Esophagus muscularis mucosa (tissue), 4 donors: Measurements from ENCODE around the gene ELMO3. TPM values are rescaled to one million over a fixed set of nuclear protein-coding genes. Genes with fewer than 3 reads are reported as not detected.

ENCODE experiments used
- DNase-seq: peaks from one replicate; pipeline ENCODE4 v3.0.0-alpha.2; 2017; ENCODE audit errors: extremely low spot score
- H3K27ac ChIP-seq, 4 donors: fragments of 200-600 bp; sonication (generic); replicated peaks in 1 of 4; 1 replicate in 3 of 4; 2 replicates in 1 of 4; pipeline ENCODE4 v1.5.1; 2016 to 2019; ENCODE audit warnings: mild to moderate bottlenecking in 1 of 4
- H3K27me3 ChIP-seq, 4 donors: fragments of 200-600 bp; sonication (generic); one replicate each; pipeline versions ENCODE4 v1.5.1 to v1.6.0; 2016 to 2019
- H3K36me3 ChIP-seq, 4 donors: fragments of 200-600 bp; sonication (generic); one replicate each; pipeline ENCODE4 v1.5.1; 2016 to 2019
- H3K4me1 ChIP-seq, 4 donors: fragments of 200-600 bp; sonication (generic); one replicate each; pipeline ENCODE4 v1.5.1; 2016 to 2019
- H3K4me3 ChIP-seq, 4 donors: fragments of 200-600 bp; sonication (generic); 1 replicate in 2 of 4; 2 replicates in 2 of 4; pipeline ENCODE4 v1.5.1; 2016 to 2019; ENCODE audit warnings: mild to moderate bottlenecking in 4 of 4, moderate library complexity in 1 of 4
- H3K9me3 ChIP-seq, 4 donors: fragments of 200-600 bp; sonication (generic); 1 replicate in 3 of 4; 2 replicates in 1 of 4; pipeline ENCODE4 v1.5.1; 2016 to 2019
- CTCF ChIP-seq, 3 experiments: fragments of 200-600 bp in 2 of 3; fragments of 450-650 bp in 1 of 3; sonication (generic) in 2 of 3; IDR thresholded peaks; one replicate each; pipeline ENCODE4 v1.5.1; 2017 to 2019; ENCODE audit warnings: antibody characterized with exemption in 3 of 3, mild to moderate bottlenecking in 2 of 3, moderate library complexity in 1 of 3
- EP300 ChIP-seq: sonication (generic); formaldehyde crosslinking; IDR thresholded peaks from one replicate; pipeline ENCODE4 v1.6.1; 2017; ENCODE audit warnings: antibody characterized with exemption
- POLR2A ChIP-seq: fragments of 450-650 bp; IDR thresholded peaks from one replicate; pipeline ENCODE4 v1.6.1; 2017; ENCODE audit warnings: antibody characterized with exemption, moderate library complexity, mild to moderate bottlenecking, low read depth
- POLR2AphosphoS5 ChIP-seq, 2 donors: sonication (generic); formaldehyde crosslinking; IDR thresholded peaks; one replicate each; pipeline ENCODE4 v1.6.1; 2017; ENCODE audit warnings: antibody characterized with exemption in 2 of 2
- WGBS: methylation state at CpG from one replicate; pipeline ENCODE4 v1.1.5; 2018; 5-methylcytosine and 5-hydroxymethylcytosine counted together
- intact Hi-C: fragments of 100-400 bp; cut with DNase I; formaldehyde crosslinking; loops from one replicate; pipeline ENCODE4 v1.15.1; 2023
- small RNA-seq, 3 donors: library from RNA; depleted of rRNA; stranded (forward); fragments of <200 nt; gene quantifications; one replicate each; pipeline ENCODE3, GENCODE V24; 2016
- total RNA-seq, 4 donors: library from RNA; depleted of rRNA; stranded (reverse); fragments of >200 nt; gene quantifications; one replicate each; pipeline versions ENCODE4 v1.1.0 to v1.2.1, GENCODE V29; 2016

Gene ELMO3
- total RNA-seq, 4 donors from 2014 or later, result 0.33 to 0.83 (median 0.60) TPM

GRCh38 chr16:67250045-67250327 is 51.1 kb downstream of the ELMO3 start:
- no peak for TF ChIP-seq CTCF (IDR thresholded peaks at IDR 0.05)
- no peak for TF ChIP-seq EP300
- TF ChIP-seq POLR2AphosphoS5 (IDR thresholded peaks at IDR 0.05), result no peak
- no peak for TF ChIP-seq POLR2A
- no peak overlapping the region for H3K27ac ChIP-seq
- peaks cover 31 to 46% (median 39%) of the 10 kb centered on the region in 4 donors for H3K4me1 ChIP-seq
- H3K9me3 ChIP-seq, result no peaks in the 10 kb centered on the region
- H3K36me3 ChIP-seq, result no peaks in the 10 kb centered on the region
- intact Hi-C loops, result no loop called here
- peaks cover 0 to 55% (median 9%) of the 10 kb centered on the region in 4 donors for H3K27me3 ChIP-seq
- no peak overlapping the region for H3K4me3 ChIP-seq
- DNase-seq, result no peak
- WGBS, result 87% methylated on average over 4 of the region's 4 CpGs

GRCh38 chr16:67252609-67253497 is 53.9 kb downstream of the ELMO3 start:
- intact Hi-C loops, result no loop called here
- Histone ChIP-seq H3K4me1 (peaks cover 16 to 19% (median 16%) of the 10 kb centered on the region in 4 donors), H3K36me3 (no peaks in the 10 kb centered on the region), H3K4me3 (no peak overlapping the region), H3K27ac (no peak overlapping the region), H3K9me3 (no peaks in the 10 kb centered on the region), H3K27me3 (peaks cover 0 to 78% (median 11%) of the 10 kb centered on the region in 4 donors)
- no peak for DNase-seq
- TF ChIP-seq EP300, result no peak
- no peak for TF ChIP-seq CTCF (IDR thresholded peaks at IDR 0.05)
- TF ChIP-seq POLR2A, result no peak
- TF ChIP-seq POLR2AphosphoS5 (IDR thresholded peaks at IDR 0.05), result no peak
- 94% methylated on average over 1 of the region's 4 CpGs for WGBS

Small RNA genes within 50 kb of the gene (small RNA-seq; reads per million reads assigned to genes)
- 14.3 to 18.9 (median 14.4) reads per million in 3 donors for gene MIR328

Other genes starting within 250 kb of the ELMO3 start
- under 1 TPM in 3 of 4 donors, not detected in 1; 0.23 to 0.42 (median 0.33) TPM for gene CES3, start 237.9 kb upstream of the ELMO3 start, total RNA-seq
- 1 to 10 TPM; 2.7 to 4.0 (median 3.3) TPM for gene CES4A, start 210.5 kb upstream of the ELMO3 start, total RNA-seq
- gene CBFB, start 170.0 kb upstream of the ELMO3 start, total RNA-seq, result 10 to 100 TPM; 20.6 to 39.8 (median 30.6) TPM
- 10 to 100 TPM; 11.4 to 23.7 (median 17.1) TPM for gene PHAF1, start 89.2 kb upstream of the ELMO3 start, total RNA-seq
- gene B3GNT9, start 48.1 kb upstream of the ELMO3 start, total RNA-seq, result 10 to 100 TPM; 17.4 to 26.1 (median 19.2) TPM
- gene TRADD, start 39.2 kb upstream of the ELMO3 start, total RNA-seq, result 10 to 100 TPM; 26.6 to 53.4 (median 42.7) TPM
- 10 to 100 TPM; 10.3 to 22.1 (median 15.1) TPM for gene FBXL8, start 39.2 kb upstream of the ELMO3 start, total RNA-seq
- 10 to 100 TPM; 27.3 to 61.9 (median 41.1) TPM for gene HSF4, start 34.4 kb upstream of the ELMO3 start, total RNA-seq
- 10 to 100 TPM; 40.6 to 58.2 (median 45.4) TPM for gene NOL3, start 28.6 kb upstream of the ELMO3 start, total RNA-seq
- gene MATCAP1, start 15.2 kb upstream of the ELMO3 start, total RNA-seq, result 10 to 100 TPM in 2 of 4 donors, 1 to 10 TPM in 2; 7.8 to 17.7 (median 11.2) TPM
- 1 to 10 TPM; 1.2 to 4.0 (median 2.1) TPM for gene EXOC3L1, start 9.0 kb upstream of the ELMO3 start, total RNA-seq
- 10 to 100 TPM; 54.8 to 96.9 (median 93.1) TPM for gene E2F4, start 7.0 kb upstream of the ELMO3 start, total RNA-seq
- gene TMEM208, start 28.0 kb downstream of the ELMO3 start, total RNA-seq, result 10 to 100 TPM; 19.5 to 26.7 (median 23.8) TPM
- gene FHOD1, start 48.4 kb downstream of the ELMO3 start, total RNA-seq, result 10 to 100 TPM in 2 of 4 donors, 1 to 10 TPM in 2; 8.0 to 15.6 (median 10.0) TPM
- gene SLC9A5, start 49.8 kb downstream of the ELMO3 start, total RNA-seq, result under 1 TPM; 0.13 to 0.69 (median 0.37) TPM
- gene PLEKHG4, start 80.4 kb downstream of the ELMO3 start, total RNA-seq, result 1 to 10 TPM; 3.0 to 8.7 (median 3.2) TPM
- gene KCTD19, start 127.6 kb downstream of the ELMO3 start, total RNA-seq, result not detected
- gene LRRC36, start 127.7 kb downstream of the ELMO3 start, total RNA-seq, result under 1 TPM in 1 of 4 donors, not detected in 3; 0.33 TPM
- gene TPPP3, start 194.4 kb downstream of the ELMO3 start, total RNA-seq, result 100 to 1,000 TPM in 1 of 4 donors, 10 to 100 TPM in 3; 32.0 to 116 (median 41.3) TPM
- 10 to 100 TPM; 11.6 to 27.5 (median 20.8) TPM for gene ZDHHC1, start 217.3 kb downstream of the ELMO3 start, total RNA-seq
- 1 to 10 TPM in 2 of 4 donors, under 1 TPM in 1, not detected in 1; 0.42 to 2.2 (median 1.1) TPM for gene HSD11B2, start 232.0 kb downstream of the ELMO3 start, total RNA-seq